Fibroblast of lung (primary cell): Measurements from ENCODE around the gene RAB17. TPM values are rescaled to one million over a fixed set of nuclear protein-coding genes. Genes with fewer than 3 reads are reported as not detected.

Source experiments
- DNase-seq, 2 donors: peaks; one replicate each; pipeline versions ENCODE4 v3.0.0 to v3.0.0-alpha.2; 2010; ENCODE audit warnings: low read depth in 2 of 2
- H2AFZ ChIP-seq: 2 replicates; pipeline ENCODE4 v1.5.1; 2012; ENCODE audit warnings: low read length, control low read depth, inconsistent platforms
- H3K27ac ChIP-seq: 2 replicates; pipeline ENCODE4 v1.5.1; 2011; ENCODE audit warnings: low read length, control low read depth; ENCODE audit not compliant: insufficient read depth
- H3K27me3 ChIP-seq: 2 replicates; pipeline ENCODE4 v1.5.1; 2011; ENCODE audit warnings: mild to moderate bottlenecking, low read length; ENCODE audit not compliant: control insufficient read depth, insufficient read depth
- H3K36me3 ChIP-seq: 2 replicates; pipeline ENCODE4 v1.5.1; 2011; ENCODE audit warnings: low read length; ENCODE audit not compliant: control insufficient read depth, insufficient read depth
- H3K4me1 ChIP-seq: 2 replicates; pipeline ENCODE4 v1.5.1; 2011; ENCODE audit warnings: low read length; ENCODE audit not compliant: control insufficient read depth, insufficient read depth; ENCODE audit errors: extremely low read depth
- H3K4me2 ChIP-seq: 2 replicates; pipeline ENCODE4 v1.5.1; 2011; ENCODE audit warnings: low read length, control low read depth; ENCODE audit not compliant: insufficient read depth; ENCODE audit errors: extremely low read depth
- H3K4me3 ChIP-seq, 4 experiments: fragments of 200-600 bp in 1 of 4; sonication (generic) in 1 of 4; replicated peaks in 1 of 4; 2 replicates each; pipeline ENCODE4 v1.5.1; 2011 to 2016; ENCODE audit warnings: low read length in 4 of 4, low read depth in 3 of 4, mild to moderate bottlenecking in 3 of 4, control low read depth in 2 of 4, inconsistent platforms in 1 of 4, mixed read lengths in 1 of 4; ENCODE audit not compliant: insufficient read depth in 1 of 4; ENCODE audit errors: control extremely low read depth in 1 of 4
- H3K79me2 ChIP-seq: 2 replicates; pipeline ENCODE4 v1.5.1; 2012; ENCODE audit warnings: mild to moderate bottlenecking, low read length, inconsistent platforms; ENCODE audit not compliant: control insufficient read depth, insufficient read depth
- H3K9ac ChIP-seq: 2 replicates; pipeline ENCODE4 v1.5.1; 2011; ENCODE audit warnings: mild to moderate bottlenecking, low read length, control low read depth; ENCODE audit not compliant: insufficient read depth
- H3K9me3 ChIP-seq: 2 replicates; pipeline ENCODE4 v1.5.1; 2012; ENCODE audit warnings: low read depth, low read length; ENCODE audit not compliant: control insufficient read depth, insufficient read depth
- H4K20me1 ChIP-seq: 2 replicates; pipeline ENCODE4 v1.5.1; 2011; ENCODE audit warnings: low read length; ENCODE audit not compliant: control insufficient read depth, insufficient read depth; ENCODE audit errors: extremely low read depth
- EZH2 ChIP-seq: IDR thresholded peaks from 2 replicates; pipeline ENCODE4 v1.5.1; 2012; ENCODE audit warnings: low read length, control low read depth, mild to moderate bottlenecking; ENCODE audit errors: missing control alignments
- polyA plus RNA-seq, 2 donors: library from polyadenylated mRNA; depleted of rRNA in 1 of 2; stranded (reverse) in 1 of 2; unstranded in 1 of 2; fragments of >200 nt; gene quantifications; 2 replicates each; pipeline ENCODE4 v1.2.1, GENCODE V29; 2011 to 2012; ENCODE audit warnings: missing spikeins in 1 of 2
- total RNA-seq: library from RNA; depleted of rRNA; stranded (reverse); fragments of >200 nt; gene quantifications from 2 replicates; pipeline ENCODE4 v1.2.1, GENCODE V29; 2014
- TF ChIP-seq, protein P1 (sequence below), 2 donors: IDR thresholded peaks in 1 of 2; conservative IDR thresholded peaks in 1 of 2; 1 replicate in 1 of 2; 2 replicates in 1 of 2; pipeline ENCODE4 v1.5.1; 2011 to 2012; ENCODE audit warnings: low read length in 2 of 2, control low read depth in 1 of 2, inconsistent platforms in 1 of 2, low read depth in 1 of 2, mild to moderate bottlenecking in 1 of 2

Gene RAB17
- total and polyA plus RNA-seq, 2 donors (not counting 1 experiment from before 2014, with no cell fraction given): 0.17 to 0.22 TPM

GRCh38 chr2:237626813-237627440, 36.4 kb upstream of the RAB17 start:
- H3K36me3 ChIP-seq: peaks cover under 1% of the 10 kb centered on the region
- no peak overlapping the region for H3K9ac ChIP-seq
- no peaks in the 10 kb centered on the region for H4K20me1 ChIP-seq
- no peaks in the 10 kb centered on the region for H3K9me3 ChIP-seq
- no peaks in the 10 kb centered on the region for H3K4me1 ChIP-seq
- H3K27ac ChIP-seq: no peak overlapping the region
- TF ChIP-seq, protein P1, sequence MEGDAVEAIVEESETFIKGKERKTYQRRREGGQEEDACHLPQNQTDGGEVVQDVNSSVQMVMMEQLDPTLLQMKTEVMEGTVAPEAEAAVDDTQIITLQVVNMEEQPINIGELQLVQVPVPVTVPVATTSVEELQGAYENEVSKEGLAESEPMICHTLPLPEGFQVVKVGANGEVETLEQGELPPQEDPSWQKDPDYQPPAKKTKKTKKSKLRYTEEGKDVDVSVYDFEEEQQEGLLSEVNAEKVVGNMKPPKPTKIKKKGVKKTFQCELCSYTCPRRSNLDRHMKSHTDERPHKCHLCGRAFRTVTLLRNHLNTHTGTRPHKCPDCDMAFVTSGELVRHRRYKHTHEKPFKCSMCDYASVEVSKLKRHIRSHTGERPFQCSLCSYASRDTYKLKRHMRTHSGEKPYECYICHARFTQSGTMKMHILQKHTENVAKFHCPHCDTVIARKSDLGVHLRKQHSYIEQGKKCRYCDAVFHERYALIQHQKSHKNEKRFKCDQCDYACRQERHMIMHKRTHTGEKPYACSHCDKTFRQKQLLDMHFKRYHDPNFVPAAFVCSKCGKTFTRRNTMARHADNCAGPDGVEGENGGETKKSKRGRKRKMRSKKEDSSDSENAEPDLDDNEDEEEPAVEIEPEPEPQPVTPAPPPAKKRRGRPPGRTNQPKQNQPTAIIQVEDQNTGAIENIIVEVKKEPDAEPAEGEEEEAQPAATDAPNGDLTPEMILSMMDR (conservative IDR thresholded peaks at IDR 0.05 in 1 of 2, IDR thresholded peaks at IDR 0.05 in 1 of 2; ENCODE audit: low read depth in 1 of 2, low read length in 2 of 2): no peak
- no peak for TF ChIP-seq EZH2
- H3K79me2 ChIP-seq: peaks cover 2% of the 10 kb centered on the region
- DNase-seq: no peak
- H3K27me3 ChIP-seq: peaks cover 2% of the 10 kb centered on the region
- peak overlapping the region; percentile 7 to 51 (median 36) for H3K4me3 ChIP-seq
- H2AFZ ChIP-seq: no peak overlapping the region
- H3K4me2 ChIP-seq: peak overlapping the region; percentile 62

- Histone ChIP-seq H3K9me3 (no peaks in the 10 kb centered on the region), H4K20me1 (no peaks in the 10 kb centered on the region), H3K27ac (no peak overlapping the region), H3K36me3 (no peaks in the 10 kb centered on the region), H2AFZ (no peak overlapping the region), H3K4me2 (no peak overlapping the region), H3K9ac (no peak overlapping the region), H3K27me3 (peaks cover 2% of the 10 kb centered on the region), H3K4me1 (no peaks in the 10 kb centered on the region), H3K4me3 (no peak overlapping the region), H3K79me2 (peaks cover 2% of the 10 kb centered on the region)
- no peak for TF ChIP-seq EZH2
- TF ChIP-seq, protein P1 (conservative IDR thresholded peaks at IDR 0.05 in 1 of 2, IDR thresholded peaks at IDR 0.05 in 1 of 2; ENCODE audit: low read depth in 1 of 2, low read length in 2 of 2): no peak
- no peak for DNase-seq
These were observed 35.2 kb upstream of the RAB17 start for GRCh38 chr2:237625777-237626176.

GRCh38 chr2:237625216-237625705, 34.7 kb upstream of the RAB17 start:
- H2AFZ ChIP-seq: no peak overlapping the region
- no peak for DNase-seq
- H3K79me2 ChIP-seq: no peaks in the 10 kb centered on the region
- no peak overlapping the region for H3K9ac ChIP-seq
- H3K4me3 ChIP-seq: no peak overlapping the region
- H3K27me3 ChIP-seq: peaks cover 2% of the 10 kb centered on the region
- H3K4me1 ChIP-seq: no peaks in the 10 kb centered on the region
- H3K36me3 ChIP-seq: no peaks in the 10 kb centered on the region
- H3K9me3 ChIP-seq: no peaks in the 10 kb centered on the region
- no peak overlapping the region for H3K4me2 ChIP-seq
- H3K27ac ChIP-seq: no peak overlapping the region
- no peak for TF ChIP-seq EZH2
- TF ChIP-seq, protein P1 (conservative IDR thresholded peaks at IDR 0.05 in 1 of 2, IDR thresholded peaks at IDR 0.05 in 1 of 2; ENCODE audit: low read depth in 1 of 2, low read length in 2 of 2): no peak
- no peaks in the 10 kb centered on the region for H4K20me1 ChIP-seq
